Endodermal cell (in vitro differentiated cells): ENCODE results near the gene MNAT1. TPM values are rescaled to one million over a fixed set of nuclear protein-coding genes. Genes with fewer than 3 reads are reported as not detected.

Source experiments
- DNase-seq: peaks from one replicate; pipeline ENCODE4 v3.0.0-alpha.2; 2017
- H3K27ac ChIP-seq: 2 replicates; pipeline ENCODE4 v1.5.1; 2013; ENCODE audit warnings: mild to moderate bottlenecking, low read depth, low read length, moderate library complexity
- H3K27me3 ChIP-seq: 2 replicates; pipeline ENCODE4 v1.6.1; 2013; ENCODE audit warnings: mild to moderate bottlenecking, low read length, moderate library complexity; ENCODE audit not compliant: insufficient read depth, control insufficient read depth, poor library complexity, severe bottlenecking
- H3K36me3 ChIP-seq: 2 replicates; pipeline ENCODE4 v1.7.0; 2013; ENCODE audit warnings: mild to moderate bottlenecking, low read length, moderate library complexity; ENCODE audit not compliant: control insufficient read depth, insufficient read depth
- H3K4me1 ChIP-seq: one replicate; pipeline ENCODE4 v1.7.0; 2013; ENCODE audit warnings: low read length; ENCODE audit not compliant: control insufficient read depth, insufficient read depth
- H3K4me3 ChIP-seq: 2 replicates; pipeline ENCODE4 v1.5.1; 2013; ENCODE audit warnings: mild to moderate bottlenecking, low read length, moderate library complexity
- H3K9ac ChIP-seq: 2 replicates; pipeline ENCODE4 v1.6.1; 2013; ENCODE audit warnings: mild to moderate bottlenecking, low read length, moderate library complexity; ENCODE audit not compliant: poor library complexity, severe bottlenecking; ENCODE audit errors: extremely low read depth
- H3K9me3 ChIP-seq: 2 replicates; pipeline ENCODE4 v1.6.1; 2013; ENCODE audit warnings: mild to moderate bottlenecking, low read length, moderate library complexity; ENCODE audit not compliant: control insufficient read depth
- H3K27ac Mint-ChIP-seq: 2 replicates; pipeline ENCODE4 v1.8.0; 2020; ENCODE audit warnings: mixed read lengths
- H3K27me3 Mint-ChIP-seq: 2 replicates; pipeline ENCODE4 v1.8.0; 2021; ENCODE audit warnings: mild to moderate bottlenecking, mixed read lengths; ENCODE audit not compliant: insufficient read depth
- H3K36me3 Mint-ChIP-seq: 2 replicates; pipeline ENCODE4 v1.8.0; 2020; ENCODE audit warnings: low read depth, mixed read lengths
- H3K4me1 Mint-ChIP-seq: 2 replicates; pipeline ENCODE4 v1.8.0; 2020; ENCODE audit warnings: mixed read lengths
- H3K4me3 Mint-ChIP-seq: 2 replicates; pipeline ENCODE4 v1.8.0; 2020; ENCODE audit warnings: mild to moderate bottlenecking, moderate library complexity, mixed read lengths
- H3K9me3 Mint-ChIP-seq: 2 replicates; pipeline ENCODE4 v1.8.0; 2020; ENCODE audit warnings: mild to moderate bottlenecking, mixed read lengths
- WGBS, 2 experiments: methylation state at CpG; one replicate each; pipeline versions ENCODE4 v1.1.5 to v1.1.7; 2013; ENCODE audit warnings: missing lambda C conversion rate in 2 of 2, mixed read lengths in 1 of 2; ENCODE audit not compliant: insufficient coverage in 1 of 2, insufficient read length in 1 of 2; 5-methylcytosine and 5-hydroxymethylcytosine counted together
- total RNA-seq, 2 donors: library from RNA; stranded (reverse); fragmentation: NEBNext Ultra II Directional in 1 of 2; extraction: Animal tissue kit (Norgen Biotek cat#: 25700) in 1 of 2; gene quantifications; 2 replicates in 1 of 2; 3 replicates in 1 of 2; pipeline ENCODE4 v1.2.1, GENCODE V29; 2021
- TF ChIP-seq, protein P1 (sequence below): fragments of 200-600 bp; sonication (generic); conservative IDR thresholded peaks from 2 replicates; pipeline ENCODE4 v1.5.0; 2021; ENCODE audit warnings: antibody characterized with exemption, mild to moderate bottlenecking

Gene MNAT1
- total RNA-seq, 2 donors from 2014 or later = 36.8 to 42.6 TPM

DNA sequence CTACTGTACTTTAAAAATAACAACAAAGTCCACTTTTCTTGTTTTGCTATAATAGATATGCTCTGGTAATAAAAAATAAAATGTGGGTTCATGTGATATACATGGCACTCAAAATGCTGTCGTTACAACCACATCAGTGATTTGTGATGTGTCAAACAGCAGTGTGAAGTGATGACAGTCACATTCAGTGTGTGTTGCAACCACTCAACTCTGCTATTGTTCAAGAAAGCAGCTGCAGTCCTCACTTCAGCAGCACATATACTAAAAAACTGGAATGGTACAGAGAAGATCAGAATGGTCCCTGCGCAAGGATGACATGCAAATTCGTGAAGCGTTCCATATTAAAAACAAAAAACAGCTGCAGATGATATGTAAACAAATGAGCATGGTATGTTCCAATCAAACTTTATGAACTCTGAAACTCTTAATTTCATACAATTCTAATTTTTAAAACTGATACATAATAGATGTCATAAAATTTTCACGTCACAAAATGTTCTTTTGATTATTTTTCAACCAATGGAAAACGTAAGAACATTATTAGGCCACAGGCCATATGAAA, 239.6 kb downstream of the MNAT1 start:
- no peaks in the 10 kb centered on the region for H3K9me3 Mint-ChIP-seq
- peaks cover 5% of the 10 kb centered on the region for H3K4me1 Mint-ChIP-seq
- no peak overlapping the region for H3K4me3 Mint-ChIP-seq

DNA sequence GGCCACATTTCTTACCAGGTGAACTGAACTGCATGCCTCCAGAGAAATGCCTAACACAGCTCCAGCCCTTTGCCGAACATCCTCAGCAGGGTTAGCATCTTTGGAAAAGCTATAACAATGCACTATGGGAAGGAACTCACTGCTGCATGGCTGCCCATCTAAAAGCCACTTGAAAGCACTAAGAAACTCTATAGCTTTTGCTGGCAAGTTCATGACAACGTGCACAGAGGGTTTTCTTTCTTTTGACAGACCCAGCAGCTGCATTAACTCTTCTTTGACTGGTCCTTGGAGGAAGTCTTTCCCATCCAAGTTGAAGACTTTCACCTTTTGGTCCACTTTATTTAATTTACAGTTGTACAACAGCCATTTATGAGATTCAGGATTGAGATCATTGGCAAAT, 241.0 kb downstream of the MNAT1 start:
- Histone ChIP-seq H3K9me3 (no peaks in the 10 kb centered on the region), H3K27me3 (no peaks in the 10 kb centered on the region), H3K27ac (no peak overlapping the region), H3K9ac (no peak overlapping the region), H3K4me1 (no peaks in the 10 kb centered on the region), H3K4me3 (no peak overlapping the region), H3K36me3 (peaks cover 13% of the 10 kb centered on the region)
- H3K27me3 Mint-ChIP-seq = no peaks in the 10 kb centered on the region
- H3K9me3 Mint-ChIP-seq = no peaks in the 10 kb centered on the region
- TF ChIP-seq, protein P1, sequence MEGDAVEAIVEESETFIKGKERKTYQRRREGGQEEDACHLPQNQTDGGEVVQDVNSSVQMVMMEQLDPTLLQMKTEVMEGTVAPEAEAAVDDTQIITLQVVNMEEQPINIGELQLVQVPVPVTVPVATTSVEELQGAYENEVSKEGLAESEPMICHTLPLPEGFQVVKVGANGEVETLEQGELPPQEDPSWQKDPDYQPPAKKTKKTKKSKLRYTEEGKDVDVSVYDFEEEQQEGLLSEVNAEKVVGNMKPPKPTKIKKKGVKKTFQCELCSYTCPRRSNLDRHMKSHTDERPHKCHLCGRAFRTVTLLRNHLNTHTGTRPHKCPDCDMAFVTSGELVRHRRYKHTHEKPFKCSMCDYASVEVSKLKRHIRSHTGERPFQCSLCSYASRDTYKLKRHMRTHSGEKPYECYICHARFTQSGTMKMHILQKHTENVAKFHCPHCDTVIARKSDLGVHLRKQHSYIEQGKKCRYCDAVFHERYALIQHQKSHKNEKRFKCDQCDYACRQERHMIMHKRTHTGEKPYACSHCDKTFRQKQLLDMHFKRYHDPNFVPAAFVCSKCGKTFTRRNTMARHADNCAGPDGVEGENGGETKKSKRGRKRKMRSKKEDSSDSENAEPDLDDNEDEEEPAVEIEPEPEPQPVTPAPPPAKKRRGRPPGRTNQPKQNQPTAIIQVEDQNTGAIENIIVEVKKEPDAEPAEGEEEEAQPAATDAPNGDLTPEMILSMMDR = no peak
- no peak overlapping the region for H3K4me3 Mint-ChIP-seq
- 75 to 88% methylated on average over 2 of the region's 2 CpGs for WGBS, 2 experiments
- no peak for DNase-seq
- H3K4me1 Mint-ChIP-seq = peaks cover 10% of the 10 kb centered on the region
- peaks cover 16% of the 10 kb centered on the region for H3K36me3 Mint-ChIP-seq
- no peak overlapping the region for H3K27ac Mint-ChIP-seq

More for the DNA sequence above, 239.6 kb downstream of the MNAT1 start:
- no peak overlapping the region for H3K27ac ChIP-seq
- WGBS, 2 experiments = 92 to 95% methylated on average over 6 of the region's 6 CpGs
- Mint-ChIP-seq H3K27me3 (no peaks in the 10 kb centered on the region), H3K36me3 (peaks cover 16% of the 10 kb centered on the region), H3K27ac (no peak overlapping the region)
- no peak for DNase-seq
- H3K27me3 ChIP-seq = no peaks in the 10 kb centered on the region
- no peaks in the 10 kb centered on the region for H3K9me3 ChIP-seq
- no peak overlapping the region for H3K9ac ChIP-seq
- H3K4me1 ChIP-seq = no peaks in the 10 kb centered on the region
- no peak overlapping the region for H3K4me3 ChIP-seq
- H3K36me3 ChIP-seq = peaks cover 13% of the 10 kb centered on the region
- TF ChIP-seq, protein P1 = no peak

DNA sequence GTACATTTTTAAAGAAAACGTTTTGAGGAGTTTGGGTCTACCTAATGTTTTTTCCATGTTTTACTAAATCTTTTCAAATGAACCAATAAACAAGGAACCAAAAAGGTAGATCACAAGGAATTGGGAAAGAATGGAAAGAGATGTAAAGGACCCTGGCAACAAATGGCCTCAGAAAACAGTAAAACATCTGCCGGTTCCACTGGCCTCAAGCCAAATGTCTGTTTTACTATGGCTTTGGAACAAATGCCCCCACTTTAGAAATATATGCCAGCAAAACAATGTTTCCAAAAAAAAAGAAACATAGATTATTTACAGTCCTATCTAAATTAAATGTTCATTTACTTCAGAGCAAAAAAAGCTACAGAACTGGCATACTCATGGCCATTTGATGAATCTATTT, 243.3 kb downstream of the MNAT1 start:
- H3K4me3 Mint-ChIP-seq = no peak overlapping the region
- TF ChIP-seq, protein P1 = no peak
- peaks cover 10% of the 10 kb centered on the region for H3K4me1 Mint-ChIP-seq
- no peak overlapping the region for H3K27ac Mint-ChIP-seq
- Histone ChIP-seq H3K36me3 (peaks cover 13% of the 10 kb centered on the region), H3K4me3 (no peak overlapping the region), H3K4me1 (no peaks in the 10 kb centered on the region), H3K27ac (no peak overlapping the region), H3K27me3 (no peaks in the 10 kb centered on the region), H3K9ac (no peak overlapping the region), H3K9me3 (no peaks in the 10 kb centered on the region)
- H3K27me3 Mint-ChIP-seq = no peaks in the 10 kb centered on the region
- no peaks in the 10 kb centered on the region for H3K9me3 Mint-ChIP-seq
- H3K36me3 Mint-ChIP-seq = peaks cover 16% of the 10 kb centered on the region
- WGBS, 2 experiments = 87% methylated on average over 2 of the region's 2 CpGs; no CpG with 5 or more reads in 1 of the 2 experiments
- DNase-seq = no peak
